HG03521 (cell line): ENCODE measurements around the gene DGKB.

ENCODE experiments used
- ATAC-seq: cut with Tn5 transposase; IDR thresholded peaks from one replicate; pipeline ENCODE4 v1.9.1; 2021; ENCODE audit warnings: mild to moderate bottlenecking, moderate library complexity; ENCODE audit not compliant: unreplicated experiment

The DGKB gene

GRCh38 chr7:14861456-14861855, 41.1 kb downstream of the DGKB start:
- ATAC-seq: no peak

DNA sequence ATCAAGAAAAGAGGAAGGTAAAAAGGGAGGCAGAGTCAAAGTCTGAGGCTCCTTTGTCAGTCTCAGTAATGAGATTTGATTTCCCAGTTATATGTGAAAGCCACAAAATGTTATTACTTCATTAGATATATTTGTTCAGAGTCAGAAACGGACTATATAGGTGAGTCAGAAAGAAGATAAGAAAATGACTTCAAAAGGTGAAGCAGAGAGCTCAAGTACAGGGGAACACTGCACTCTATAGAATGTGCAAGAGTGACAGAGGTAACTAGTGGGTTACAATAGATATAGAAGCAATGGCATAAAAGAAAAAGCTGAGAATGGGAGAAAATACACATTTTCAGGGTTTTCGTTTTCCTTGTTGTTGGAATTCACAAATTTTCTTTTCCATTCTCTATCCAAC, 43.3 kb downstream of the DGKB start:
- ATAC-seq: no peak

DNA sequence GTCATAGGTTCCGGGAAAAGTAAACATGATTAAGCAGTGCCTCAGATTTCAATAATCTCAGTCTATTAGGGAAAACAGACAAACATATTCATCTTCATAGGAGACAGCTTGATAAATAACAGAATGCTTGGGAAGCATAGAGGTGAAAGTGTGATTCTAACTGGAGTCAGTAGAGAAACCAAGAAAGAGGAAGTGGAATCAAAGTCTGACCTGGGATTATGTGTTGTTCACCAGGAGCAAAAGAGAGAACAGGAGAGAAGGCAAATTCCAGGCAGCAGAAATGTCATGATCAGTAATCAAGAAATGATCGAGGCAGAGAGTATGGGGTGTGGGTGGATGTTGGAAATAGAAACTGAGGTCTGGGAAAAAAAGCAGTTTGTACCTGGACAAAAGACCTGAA, 43.7 kb downstream of the DGKB start:
- no peak for ATAC-seq

GRCh38 chr7:14858410-14858809, 44.1 kb downstream of the DGKB start:
- ATAC-seq: no peak

GRCh38 chr7:14855033-14855794, 47.3 kb downstream of the DGKB start:
- no peak for ATAC-seq

DNA sequence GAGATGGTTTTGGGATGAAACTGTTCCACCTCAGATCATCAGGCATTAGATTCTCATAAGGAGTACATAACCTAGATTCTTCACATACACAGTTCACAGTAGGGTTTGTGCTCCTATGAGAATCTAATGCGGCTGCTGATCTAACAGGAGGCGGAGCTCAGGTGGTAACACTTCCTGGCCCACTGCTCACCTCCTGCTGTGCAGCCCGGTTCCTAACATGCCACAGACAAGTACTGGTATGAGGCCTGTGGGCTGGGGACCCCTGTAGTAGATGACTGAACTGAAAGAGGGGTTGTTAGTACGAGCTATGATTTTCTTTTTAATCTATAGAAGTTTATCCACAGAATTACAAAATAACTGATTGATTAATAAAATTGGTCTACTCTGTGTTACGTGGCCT, 48.1 kb downstream of the DGKB start:
- no peak for ATAC-seq

- ATAC-seq: no peak
Measured at GRCh38 chr7:14851610-14852009, 50.9 kb downstream of the DGKB start.

DNA sequence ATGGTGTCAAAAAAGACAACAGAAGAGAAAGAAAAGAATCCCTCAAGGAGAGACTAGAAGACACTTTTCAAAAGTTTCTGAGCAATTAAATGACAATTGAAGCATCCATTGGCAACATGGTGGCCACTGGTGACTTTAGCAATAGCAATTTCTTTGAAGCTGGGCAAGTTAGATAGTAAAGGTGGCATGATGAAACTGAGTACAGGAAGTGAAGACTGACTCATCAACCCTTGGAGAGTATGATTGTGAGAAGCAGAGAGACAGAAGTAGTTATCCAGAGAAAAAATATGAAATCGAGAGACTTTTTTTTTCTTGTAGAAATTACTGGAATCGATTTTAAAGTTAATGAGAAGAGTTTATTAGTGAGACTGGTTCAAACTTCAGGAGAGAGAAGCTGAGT, 52.5 kb downstream of the DGKB start:
- ATAC-seq: no peak

- no peak for ATAC-seq
Measured at GRCh38 chr7:14846405-14846804, 56.1 kb downstream of the DGKB start.

DNA sequence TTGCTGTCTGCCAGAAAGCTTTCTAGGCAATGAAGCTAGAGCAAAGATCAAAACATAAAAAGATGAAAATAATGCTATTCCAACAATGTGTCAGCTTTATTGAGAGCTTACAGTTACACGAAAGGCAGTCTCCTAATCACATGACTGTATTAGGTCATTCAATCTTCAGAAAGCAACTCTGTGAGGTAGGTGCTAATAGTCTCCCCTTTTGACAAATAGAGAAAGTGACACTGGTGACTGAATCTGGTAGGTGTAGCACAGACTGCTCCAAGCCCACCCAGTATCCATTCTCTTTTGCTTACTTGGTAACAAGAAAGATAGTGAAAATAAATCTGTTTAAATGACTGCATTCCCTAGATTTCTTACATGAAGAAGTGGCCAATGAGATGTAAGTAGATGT, 58.8 kb downstream of the DGKB start:
- ATAC-seq: no peak

- no peak for ATAC-seq
Measured at GRCh38 chr7:14842523-14842922, 60.0 kb downstream of the DGKB start.

DNA sequence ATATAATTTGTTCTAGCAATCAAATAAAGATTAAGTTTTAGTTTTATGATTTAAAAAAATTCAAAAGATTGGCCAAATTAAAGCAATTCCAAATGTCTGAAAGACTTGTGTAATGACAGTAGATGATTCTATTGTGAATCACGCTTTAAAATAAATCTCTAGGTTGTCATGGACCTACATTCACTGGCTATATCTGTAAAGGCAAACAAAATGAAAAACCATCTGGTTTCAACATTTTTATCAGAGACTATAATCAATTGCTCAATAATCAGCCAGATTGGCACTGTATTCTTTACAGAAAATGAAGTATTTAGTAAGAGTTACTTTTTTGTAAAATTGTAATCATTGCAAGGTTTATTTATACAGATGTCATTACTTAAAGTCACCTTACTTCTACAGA, 60.7 kb downstream of the DGKB start:
- no peak for ATAC-seq

DNA sequence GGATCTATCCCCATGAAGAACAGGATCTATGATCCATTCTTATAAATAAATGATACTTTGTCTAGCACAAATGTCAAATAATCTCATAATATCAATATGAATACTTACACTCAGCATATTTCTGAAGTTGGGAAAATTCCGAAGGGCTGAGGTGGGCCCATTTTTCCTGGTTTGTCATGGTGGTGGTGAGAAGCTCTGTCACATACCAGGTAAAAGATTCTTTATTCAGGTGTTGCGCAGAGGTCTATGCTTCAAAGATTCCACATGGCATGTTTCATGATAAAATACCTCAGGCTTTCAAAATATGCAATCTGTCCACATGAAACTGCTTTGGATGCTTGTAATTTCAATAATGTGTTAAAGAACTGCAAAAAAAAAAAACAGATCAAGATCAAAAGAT, 61.5 kb downstream of the DGKB start:
- ATAC-seq: no peak

- no peak for ATAC-seq
Measured at GRCh38 chr7:14839307-14839706, 63.2 kb downstream of the DGKB start.

GRCh38 chr7:14837216-14837615, 65.3 kb downstream of the DGKB start:
- ATAC-seq: no peak

DNA sequence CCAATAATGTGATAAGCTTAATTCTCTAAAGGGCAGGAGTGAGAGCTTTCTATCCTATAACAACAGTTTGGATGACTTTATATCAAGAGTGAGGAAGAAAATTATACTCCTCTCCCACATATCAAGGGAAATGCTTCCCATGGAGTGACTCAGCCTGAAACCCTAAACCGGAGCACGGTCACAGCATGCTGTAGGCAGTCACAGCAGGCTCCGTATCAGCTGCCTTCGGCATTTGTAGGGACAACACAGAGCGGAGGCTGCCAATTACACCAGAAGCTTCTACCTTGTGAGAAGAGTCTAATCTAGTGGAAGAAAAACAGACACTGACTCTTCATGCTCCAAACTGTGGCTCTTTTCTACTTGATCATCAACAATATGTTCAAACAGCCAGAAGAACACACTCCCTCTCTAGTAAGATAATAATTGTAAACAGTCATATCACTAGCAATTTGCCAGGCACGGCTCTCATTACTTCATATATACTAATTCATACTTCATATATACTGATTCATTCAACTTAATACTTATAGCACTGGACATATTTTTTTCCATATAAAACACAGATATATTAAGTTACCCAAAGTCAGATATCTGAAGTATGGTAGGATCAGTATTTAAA, 65.9 kb downstream of the DGKB start:
- ATAC-seq: no peak

DNA sequence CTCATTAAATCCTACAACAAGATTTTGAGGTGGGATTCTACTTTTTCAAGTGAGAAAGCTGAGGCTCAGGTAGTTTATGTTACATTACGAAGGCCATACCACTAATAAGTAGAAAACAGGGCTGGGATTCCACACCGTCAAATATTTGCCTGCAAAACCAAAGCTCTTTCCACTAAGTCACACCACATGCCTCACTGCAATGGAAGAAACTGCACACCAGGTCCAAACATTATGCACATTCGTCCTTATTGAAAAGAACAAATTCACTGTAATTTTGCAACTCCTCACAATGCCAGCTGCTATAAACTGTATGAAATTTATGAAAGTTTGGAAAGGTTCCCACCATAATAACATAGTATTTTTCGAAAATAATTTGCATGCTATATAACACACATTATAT, 66.5 kb downstream of the DGKB start:
- no peak for ATAC-seq

GRCh38 chr7:14835384-14835783, 67.2 kb downstream of the DGKB start:
- ATAC-seq: no peak

GRCh38 chr7:14834883-14835282, 67.7 kb downstream of the DGKB start:
- no peak for ATAC-seq

- no peak for ATAC-seq
Measured at GRCh38 chr7:14834456-14834855, 68.1 kb downstream of the DGKB start.

DNA sequence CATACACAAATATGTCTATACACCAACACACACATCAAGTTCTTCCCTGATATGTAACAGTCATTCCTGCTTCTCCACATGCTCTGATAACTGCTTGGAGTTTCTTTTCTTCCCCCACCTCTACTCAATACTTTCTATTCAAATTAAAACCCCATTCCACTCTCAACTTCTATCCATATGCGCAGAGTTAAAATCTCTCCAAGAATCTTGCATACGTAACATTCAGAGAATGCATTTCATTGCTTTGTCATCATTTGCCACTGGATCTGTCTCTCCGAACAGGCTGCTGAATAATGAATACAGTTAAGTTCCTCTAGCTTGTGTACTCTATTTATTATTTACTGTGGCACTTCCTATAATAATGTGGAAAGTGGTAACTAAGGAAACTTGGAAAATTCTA, 68.8 kb downstream of the DGKB start:
- no peak for ATAC-seq

DNA sequence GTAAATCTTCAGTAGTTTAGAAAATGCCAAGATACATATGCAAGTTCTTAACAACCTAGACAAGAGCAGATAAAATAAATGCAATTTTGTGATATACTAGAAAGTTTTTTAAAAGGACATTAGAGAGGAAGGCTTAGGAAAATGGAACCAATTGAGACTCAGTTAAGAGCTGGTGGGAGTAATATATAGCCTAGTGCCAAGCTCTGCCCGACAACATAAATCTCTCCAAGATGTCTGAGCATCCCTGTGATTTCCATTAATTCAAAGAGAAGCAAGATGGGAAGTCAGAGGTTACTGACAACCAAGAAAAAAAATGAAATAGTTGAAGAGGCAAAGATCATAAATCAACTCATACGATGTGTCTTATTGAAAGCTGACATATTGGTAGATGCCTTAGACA, 74.5 kb downstream of the DGKB start:
- no peak for ATAC-seq

DNA sequence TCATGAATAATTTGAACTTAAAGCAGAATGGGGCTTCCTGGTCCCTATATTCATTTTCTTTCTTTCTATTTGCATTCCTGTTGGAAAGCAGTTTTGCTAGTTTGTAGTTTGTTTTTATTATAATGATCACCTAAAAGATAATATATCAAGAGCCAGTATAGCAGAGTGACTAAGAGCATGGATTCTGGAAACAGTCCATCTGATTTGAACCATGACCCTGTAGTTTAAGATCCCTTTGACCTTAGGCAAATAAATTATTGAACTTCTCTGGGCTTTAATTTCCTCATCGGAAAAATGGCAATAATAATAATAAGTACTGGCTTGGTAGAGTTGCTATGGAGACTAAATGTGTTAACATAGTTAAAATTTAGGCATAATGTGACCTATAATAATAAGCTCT, 76.1 kb downstream of the DGKB start:
- ATAC-seq: no peak
